Measurements from ENCODE around the gene GALNTL6.

GALNTL6 gene

GRCh38 chr4:172127168-172127567 lies 314.0 kb downstream of the GALNTL6 start:
- DNase-seq = no peak

GRCh38 chr4:172129593-172129992 lies 316.4 kb downstream of the GALNTL6 start:
- DNase-seq = no peak

GRCh38 chr4:172134521-172134920 lies 321.3 kb downstream of the GALNTL6 start:
- no peak for DNase-seq

GRCh38 chr4:172141025-172141424 lies 327.8 kb downstream of the GALNTL6 start:
- no peak for DNase-seq

- DNase-seq = no peak
Measured at GRCh38 chr4:172142281-172142741, 329.1 kb downstream of the GALNTL6 start.

GRCh38 chr4:172143605-172144314 lies 330.6 kb downstream of the GALNTL6 start:
- DNase-seq = no peak

- no peak for DNase-seq
Measured at GRCh38 chr4:172147687-172148086, 334.5 kb downstream of the GALNTL6 start.

GRCh38 chr4:172149329-172149728 lies 336.1 kb downstream of the GALNTL6 start:
- DNase-seq = no peak

- no peak for DNase-seq
Measured at GRCh38 chr4:172152284-172152683, 339.1 kb downstream of the GALNTL6 start.

GRCh38 chr4:172153719-172154118 lies 340.5 kb downstream of the GALNTL6 start:
- no peak for DNase-seq

GRCh38 chr4:172155838-172156345 lies 342.7 kb downstream of the GALNTL6 start:
- no peak for DNase-seq

- DNase-seq = no peak
Measured at GRCh38 chr4:172157946-172158345, 344.7 kb downstream of the GALNTL6 start.

- DNase-seq = no peak
Measured at GRCh38 chr4:172163215-172163614, 350.0 kb downstream of the GALNTL6 start.

- DNase-seq = no peak
Measured at GRCh38 chr4:172168888-172169287, 355.7 kb downstream of the GALNTL6 start.

GRCh38 chr4:172169871-172170270 lies 356.7 kb downstream of the GALNTL6 start:
- DNase-seq = no peak

- no peak for DNase-seq
Measured at GRCh38 chr4:172173206-172173605, 360.0 kb downstream of the GALNTL6 start.

GRCh38 chr4:172177382-172177781 lies 364.2 kb downstream of the GALNTL6 start:
- DNase-seq = no peak

GRCh38 chr4:172188248-172188988 lies 375.2 kb downstream of the GALNTL6 start:
- DNase-seq = no peak

- DNase-seq = no peak
Measured at GRCh38 chr4:172202480-172203076, 389.4 kb downstream of the GALNTL6 start.

- DNase-seq = no peak
Measured at GRCh38 chr4:172207258-172207657, 394.1 kb downstream of the GALNTL6 start.

- no peak for DNase-seq
Measured at GRCh38 chr4:172207886-172208285, 394.7 kb downstream of the GALNTL6 start.

GRCh38 chr4:172220679-172221078 lies 407.5 kb downstream of the GALNTL6 start:
- DNase-seq = no peak

- DNase-seq = no peak
Measured at GRCh38 chr4:172225457-172225856, 412.3 kb downstream of the GALNTL6 start.

GRCh38 chr4:172232966-172233365 lies 419.8 kb downstream of the GALNTL6 start:
- DNase-seq = no peak

All from activated CD4-positive, alpha-beta T cell treated with anti-CD3 and anti-CD28 coated beads for 1 hour (primary cell).